ENCODE data around the gene ASAP3.

GRCh38 chr1:23402286-23403037 is 81.5 kb downstream of the ASAP3 start:
- no peak for TF ChIP-seq CTCF (IDR thresholded peaks at IDR 0.05)
- TF ChIP-seq POLR2A (IDR thresholded peaks at IDR 0.05) = no peak
